ENCODE results near the gene RBM22.

- TF ChIP-seq CTCF (IDR thresholded peaks at IDR 0.05) (no peak), POLR2A (IDR thresholded peaks at IDR 0.05) (no peak)
These were observed 11.7 kb downstream of the RBM22 start for GRCh38 chr5:150689120-150689519.
